ENCODE measurements around the gene TRABD2B. TPM values are rescaled to one million over a fixed set of nuclear protein-coding genes. Genes with fewer than 3 reads are reported as not detected.

TRABD2B gene
- 1 to 10 TPM; 2.8 to 4.5 (median 3.2) TPM for polyA plus RNA-seq (ENCODE audit: insufficient read depth in 1 of 5, insufficient read length in 5 of 5, low replicate concordance in 1 of 5)
- long read RNA-seq, donor 1: 0 reads
- long read RNA-seq, donor 2: 0 reads
- long read RNA-seq, donor 3, full-length matches to known transcripts: 1 of 1 reads
- long read RNA-seq, donor 3, partial matches to known transcripts: 0 of 1 reads
- long read RNA-seq, donor 3, other reads (novel, unspliced or antisense): 0 of 1 reads
- long read RNA-seq, donor 4: 0 reads
- long read RNA-seq, donor 5: 0 reads
- long read RNA-seq, donor 6: 0 reads
- long read RNA-seq, donor 7: 0 reads
- long read RNA-seq, donor 8: 0 reads

GRCh38 chr1:47997289-47998200, at the start of gene TRABD2B:
TRABD2B (minus strand) TSS chr1:47997385.
- peak; percentile 87 for DNase-seq

- no peak for DNase-seq
Observed at GRCh38 chr1:48044311-48044710, 47.1 kb upstream of the TRABD2B start.

GRCh38 chr1:48043622-48044021, 46.4 kb upstream of the TRABD2B start:
- DNase-seq: no peak

- DNase-seq: no peak
Observed at GRCh38 chr1:48040154-48040553, 43.0 kb upstream of the TRABD2B start.

- peak; percentile 62 to 76 for DNase-seq
Observed at GRCh38 chr1:48039088-48040054, 42.2 kb upstream of the TRABD2B start.

- DNase-seq: no peak
Observed at GRCh38 chr1:48038270-48038767, 41.1 kb upstream of the TRABD2B start.

- no peak for DNase-seq
Observed at GRCh38 chr1:48036710-48037355, 39.6 kb upstream of the TRABD2B start.

- no peak for DNase-seq
Observed at GRCh38 chr1:48035371-48036141, 38.4 kb upstream of the TRABD2B start.

GRCh38 chr1:48033495-48034045, 36.4 kb upstream of the TRABD2B start:
- no peak for DNase-seq

GRCh38 chr1:48031676-48032075, 34.5 kb upstream of the TRABD2B start:
- no peak for DNase-seq

GRCh38 chr1:48030696-48031365, 33.6 kb upstream of the TRABD2B start:
- no peak for DNase-seq

- DNase-seq: no peak
Observed at GRCh38 chr1:48030211-48030610, 33.0 kb upstream of the TRABD2B start.

GRCh38 chr1:48028218-48029069, 31.3 kb upstream of the TRABD2B start:
- DNase-seq: no peak

GRCh38 chr1:48027533-48027835, 30.3 kb upstream of the TRABD2B start:
- DNase-seq: no peak

- DNase-seq: no peak
Observed at GRCh38 chr1:48026701-48027532, 29.7 kb upstream of the TRABD2B start.

GRCh38 chr1:48026275-48026674, 29.1 kb upstream of the TRABD2B start:
- no peak for DNase-seq

GRCh38 chr1:48025076-48025475, 27.9 kb upstream of the TRABD2B start:
- no peak for DNase-seq

All from right lung (tissue), 10 donors.